Renal pelvis (tissue), 4 donors: ENCODE results near the gene PSMG2. TPM values are rescaled to one million over a fixed set of nuclear protein-coding genes. Genes with fewer than 3 reads are reported as not detected.
"Not testable (repeated sequence)": the region's sequence is repeated elsewhere in the genome, so short reads cannot be mapped to it uniquely, and the experiment has no call there.

Experiments
- DNase-seq: peaks from one replicate; pipeline ENCODE4 v3.0.0-alpha.2; 2013
- polyA plus RNA-seq, 3 donors: library from polyadenylated mRNA; unstranded; fragments of 120-200 nt; gene quantifications; one replicate each; pipeline ENCODE4 v1.2.1, GENCODE V29; 2013; ENCODE audit not compliant: insufficient read length in 3 of 3

The PSMG2 gene
- polyA plus RNA-seq, 3 donors, result 65.9 to 74.8 (median 67.5) TPM

DNA sequence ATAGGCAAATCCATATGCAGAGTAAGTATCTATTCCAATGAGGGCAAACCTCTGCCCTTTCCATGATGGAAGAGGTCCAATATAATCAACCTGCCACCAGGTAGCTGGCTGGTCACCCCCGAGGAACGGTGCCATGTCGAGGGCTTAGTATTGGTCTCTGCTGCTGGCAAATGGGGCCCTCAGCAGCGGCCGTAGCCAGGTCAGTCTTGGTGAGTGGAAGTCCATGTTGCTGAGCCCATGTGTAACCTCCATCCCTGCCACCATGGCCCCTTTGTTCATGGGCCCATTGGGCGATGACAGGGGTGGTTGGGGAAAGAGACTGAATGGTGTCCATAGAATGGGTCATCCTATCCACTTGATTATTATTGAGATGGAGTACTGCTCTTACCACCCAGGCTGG is 52.8 kb downstream of the PSMG2 start:
- DNase-seq, result not testable (repeated sequence)

DNA sequence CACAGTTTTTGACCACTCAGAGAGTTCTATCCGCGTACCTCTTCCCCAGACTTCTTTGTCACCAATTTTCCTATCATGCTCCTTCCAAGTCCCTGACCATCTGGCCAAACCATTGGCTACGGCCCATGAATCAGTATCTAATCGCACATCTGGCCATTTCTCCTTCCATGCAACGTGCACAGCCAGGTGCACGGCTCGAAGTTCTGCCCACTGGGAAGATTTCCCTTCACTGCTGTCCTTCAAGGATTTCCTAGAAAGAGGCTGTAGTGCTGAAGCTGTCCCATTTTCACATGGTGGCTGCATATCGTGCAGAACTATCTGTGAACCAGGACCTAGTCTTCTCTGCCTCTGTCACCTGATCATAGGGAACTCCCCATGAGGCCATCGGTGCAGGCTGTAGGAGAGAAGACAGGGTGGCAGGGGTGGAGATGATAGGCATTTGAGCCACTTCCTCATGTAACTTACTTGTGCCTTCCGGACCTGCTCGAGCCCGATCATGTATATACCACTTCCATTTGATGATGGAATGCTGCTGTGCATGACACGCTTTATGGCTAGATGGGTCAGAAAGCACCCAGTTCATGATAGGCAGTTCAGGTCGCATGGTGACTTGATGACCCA is 53.9 kb downstream of the PSMG2 start:
- DNase-seq, result not testable (repeated sequence)

DNA sequence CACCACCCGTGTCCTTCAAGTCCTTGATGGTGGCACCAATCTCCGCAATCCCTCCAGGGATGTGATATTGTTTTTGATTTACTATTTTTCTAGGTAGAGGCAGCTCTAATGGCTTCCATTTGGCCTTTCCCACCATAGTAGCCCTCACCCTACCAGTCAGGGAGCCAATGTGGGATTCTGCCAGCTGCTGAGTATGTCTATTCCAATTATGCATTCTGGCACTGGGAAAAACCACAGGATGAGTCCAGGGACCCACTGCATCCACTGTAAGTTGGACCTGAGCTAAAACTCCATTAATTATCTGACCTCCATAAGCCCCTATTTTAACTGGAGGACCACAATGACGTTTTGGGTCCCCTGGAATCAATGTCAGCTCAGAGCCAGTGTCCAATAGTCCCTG is 55.7 kb downstream of the PSMG2 start:
- DNase-seq, result not testable (repeated sequence)

- DNase-seq, result no peak
These were observed 62.3 kb downstream of the PSMG2 start for GRCh38 chr18:12765126-12765525.

- DNase-seq, result no peak
These were observed 62.7 kb downstream of the PSMG2 start for GRCh38 chr18:12765586-12765985.

- DNase-seq, result no peak
These were observed 64.2 kb downstream of the PSMG2 start for GRCh38 chr18:12766986-12767433.

DNA sequence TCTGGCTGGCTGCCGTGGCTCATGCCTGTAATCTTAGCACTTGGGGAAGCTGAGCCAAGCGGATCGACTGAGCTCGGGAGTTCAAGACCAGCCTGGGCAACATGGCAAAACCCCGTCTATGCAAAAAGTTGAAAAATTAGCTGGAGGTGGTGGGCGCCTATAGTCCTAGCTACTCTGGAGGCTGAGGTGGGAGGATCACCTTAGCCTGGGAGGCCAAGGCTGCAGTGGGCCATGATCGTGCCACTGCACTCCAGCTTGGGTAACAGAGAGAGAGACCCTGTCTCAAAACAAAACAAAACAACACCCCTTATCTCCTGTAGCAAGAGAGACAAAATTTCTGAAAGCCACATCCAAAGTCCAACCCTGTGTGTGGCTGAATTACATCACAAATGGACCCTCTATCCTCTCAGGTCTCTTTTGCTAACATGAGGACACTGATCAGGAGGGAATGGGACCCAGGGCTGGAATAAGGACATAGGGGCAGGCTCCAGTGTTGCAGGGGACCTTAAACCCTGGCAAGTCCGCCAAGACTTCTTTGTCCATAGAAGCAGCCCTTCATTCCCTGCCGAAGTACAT is 64.8 kb downstream of the PSMG2 start:
- DNase-seq, result no peak

GRCh38 chr18:12768625-12769024 is 65.8 kb downstream of the PSMG2 start:
- no peak for DNase-seq

- no peak for DNase-seq
These were observed 66.3 kb downstream of the PSMG2 start for GRCh38 chr18:12769136-12769535.

DNA sequence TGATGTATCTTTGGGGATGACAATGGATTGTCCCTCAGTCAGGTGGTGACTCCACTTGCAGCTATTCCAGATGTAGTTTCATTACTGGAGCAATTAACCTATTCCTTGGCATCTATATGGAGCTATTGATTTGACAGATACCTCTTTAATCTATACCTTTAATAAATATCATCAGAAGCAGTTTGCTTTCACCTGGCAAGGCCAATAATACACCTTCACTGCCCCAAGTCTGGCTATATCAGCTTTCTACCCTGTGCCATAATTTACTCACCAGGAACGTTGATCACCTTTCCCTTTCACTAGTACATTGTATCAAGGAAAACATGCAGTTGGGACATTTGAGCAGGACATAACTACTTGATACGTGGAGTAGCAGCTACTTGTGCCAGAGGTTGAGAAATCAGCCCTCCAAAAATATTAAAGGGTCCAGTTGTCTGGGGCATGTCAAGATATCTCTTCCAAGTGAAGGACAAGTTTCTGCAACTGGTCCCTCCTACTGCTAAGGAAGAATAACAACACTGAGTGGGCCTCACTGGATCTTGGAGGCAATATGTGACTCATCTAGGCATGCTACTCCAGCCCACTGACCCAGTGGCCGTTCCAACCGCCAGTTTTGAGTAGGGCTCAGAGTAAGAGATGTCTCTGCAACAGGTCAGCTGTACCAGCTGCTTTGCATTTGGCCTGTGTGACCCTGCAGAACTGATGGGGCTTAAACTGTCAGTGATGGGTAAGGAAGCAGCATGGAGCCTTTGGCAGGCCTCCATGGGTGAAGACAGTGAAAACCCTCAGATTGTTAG is 67.0 kb downstream of the PSMG2 start:
- DNase-seq, result no peak

DNA sequence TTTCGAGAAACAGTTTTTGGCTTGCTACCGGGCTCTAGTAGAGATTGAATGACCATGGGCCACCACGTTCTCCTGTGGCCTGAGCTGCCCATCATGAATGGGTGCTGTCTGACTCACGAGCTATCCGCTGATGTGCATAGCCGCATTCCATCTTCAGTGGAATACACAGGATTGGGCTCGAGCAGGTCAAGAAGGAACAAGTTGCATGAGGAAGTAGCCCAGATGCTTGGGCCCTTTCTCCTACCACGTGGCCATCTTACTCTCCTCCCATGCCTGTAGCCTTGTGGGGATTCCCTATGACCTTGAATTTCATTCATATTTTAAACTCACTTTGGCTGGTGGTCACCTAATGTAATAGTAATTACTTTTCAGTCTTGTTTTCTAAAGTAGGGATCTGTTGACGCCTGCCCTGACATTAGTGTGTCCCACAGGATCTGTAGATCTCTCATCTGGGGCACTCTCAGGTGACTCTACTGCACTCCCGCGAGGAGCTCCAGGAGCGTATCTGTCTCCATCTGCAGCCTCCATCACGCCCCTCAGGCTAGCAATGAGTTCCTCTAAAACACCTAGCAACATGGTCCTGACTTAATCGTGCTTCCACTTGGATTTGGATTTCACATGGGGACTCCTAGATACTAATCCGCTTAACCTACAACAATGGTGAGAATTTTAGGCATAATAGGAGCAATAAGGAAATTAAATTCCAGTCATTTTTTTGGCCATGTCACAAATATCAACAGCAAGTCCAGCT is 67.8 kb downstream of the PSMG2 start:
- no peak for DNase-seq

- no peak for DNase-seq
These were observed 69.3 kb downstream of the PSMG2 start for GRCh38 chr18:12772111-12772510.

DNA sequence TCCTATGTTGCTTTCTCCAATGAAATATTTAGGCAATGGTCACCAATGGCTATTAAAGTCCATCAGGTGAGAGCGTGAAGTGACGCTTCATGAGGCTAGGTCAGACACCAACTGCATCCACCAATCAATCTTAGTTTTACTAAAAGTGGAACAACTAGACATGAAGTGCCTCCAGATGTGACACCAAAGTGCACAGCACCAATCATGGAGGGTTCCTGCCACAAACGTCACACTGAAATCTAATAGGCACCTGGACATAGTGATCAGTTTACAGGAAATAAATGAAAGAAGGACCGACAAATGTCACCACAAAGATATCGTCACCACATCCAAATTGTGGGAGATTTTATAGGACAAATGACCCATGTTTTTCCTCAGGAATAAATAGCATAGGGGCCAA is 70.5 kb downstream of the PSMG2 start:
- no peak for DNase-seq

- no peak for DNase-seq
These were observed 72.1 kb downstream of the PSMG2 start for GRCh38 chr18:12774982-12775381.

Other genes with a start within 250 kb of the PSMG2 start
- gene SPIRE1, start 44.9 kb upstream of the PSMG2 start, polyA plus RNA-seq, result 10 to 100 TPM; 31.6 to 35.6 (median 35.0) TPM
- gene CEP76, start 319 bp upstream of the PSMG2 start, polyA plus RNA-seq, result 10 to 100 TPM in 2 of 3 donors, 1 to 10 TPM in 1; 9.7 to 12.0 (median 11.8) TPM
- gene PTPN2, start 181.2 kb downstream of the PSMG2 start, polyA plus RNA-seq, result 10 to 100 TPM; 45.8 to 57.2 (median 47.9) TPM
- gene SEH1L, start 245.0 kb downstream of the PSMG2 start, polyA plus RNA-seq, result 10 to 100 TPM; 36.2 to 41.8 (median 40.2) TPM